Measurements from ENCODE around the gene RPL5. TPM values are rescaled to one million over a fixed set of nuclear protein-coding genes. Genes with fewer than 3 reads are reported as not detected.

The RPL5 gene
- total and polyA plus RNA-seq, 2 donors (not counting 1 experiment from before 2014, with no cell fraction given) = 1,104 to 1,477 TPM

GRCh38 chr1:92883297-92883696 is 51.5 kb downstream of the RPL5 start:
- CTCF ChIA-PET = interaction anchor here (0.9 to 4.2 kb wide), 5 partner anchors 11 to 111 kb away, joined by 3 to 22 read pairs (median 11); partner anchors contain the start of gene DIPK1A
- Mint-ChIP-seq H3K9me3 (ENCODE audit: insufficient read depth) (peaks cover 2% of the 10 kb centered on the region), H3K4me3 (peak overlapping the region; percentile 40), H3K4me1 (peaks cover 46% of the 10 kb centered on the region), H3K27ac (peak overlapping the region; percentile 83), H3K27me3 (no peaks in the 10 kb centered on the region)
- intact Hi-C loops (cut with micrococcal nuclease) = no loop called here
- H3K27ac ChIP-seq (ENCODE audit: low read length in 2 of 2) = peak overlapping the region; percentile 35 to 76
- H3K4me1 ChIP-seq (ENCODE audit: control insufficient read depth in 2 of 2, insufficient read depth in 2 of 2, low read length in 2 of 2) = peaks cover 20 to 21% of the 10 kb centered on the region in 2 donors
- POLR2A ChIA-PET = interaction anchor here (0.8 kb wide), 1 partner anchor 79 kb away, joined by 3 read pairs; no protein-coding TSS in a partner anchor
- TF ChIP-seq EZH2 (IDR thresholded peaks at IDR 0.05; ENCODE audit: borderline replicate concordance, insufficient read depth, low read depth, low read length, poor library complexity, severe bottlenecking) = no peak
- TF ChIP-seq CTCF (IDR thresholded peaks at IDR 0.05) = no peak
- no peak overlapping the region for H3K4me3 ChIP-seq (ENCODE audit: control extremely low read depth in 1 of 5, extremely low read depth in 1 of 5, insufficient read depth in 1 of 5, low read depth in 2 of 5, low read length in 4 of 5)
- H3K9ac ChIP-seq (ENCODE audit: low read length) = peak overlapping the region; percentile 8
- H3K9me3 ChIP-seq (ENCODE audit: control extremely low read depth in 1 of 3, control insufficient read depth in 2 of 3, insufficient read depth in 1 of 3, low read length in 2 of 3) = peaks cover 0 to 1% (median 0%) of the 10 kb centered on the region in 3 donors
- H3K27me3 ChIP-seq (replicated peaks in 1 of 4; ENCODE audit: control extremely low read depth in 1 of 4, control insufficient read depth in 3 of 4, insufficient read depth in 4 of 4, low read length in 3 of 4) = no peaks in the 10 kb centered on the region
- no peak overlapping the region for H2AFZ ChIP-seq (ENCODE audit: insufficient read depth, low read depth, low read length, poor library complexity, severe bottlenecking)
- peaks cover 73% of the 10 kb centered on the region for H3K79me2 ChIP-seq (ENCODE audit: control insufficient read depth, insufficient read depth, low read length)
- H4K20me1 ChIP-seq (ENCODE audit: control insufficient read depth, insufficient read depth, low read length, poor library complexity, severe bottlenecking) = peaks cover 36% of the 10 kb centered on the region
- DNase-seq (no peak), ATAC-seq (ENCODE audit: low read depth) (no peak)
- H3K4me2 ChIP-seq (replicated peaks; ENCODE audit: low read depth, low read length, poor library complexity, severe bottlenecking) = peak overlapping the region; percentile 45
- no peaks in the 10 kb centered on the region for H3K36me3 ChIP-seq (replicated peaks in 1 of 2; ENCODE audit: control extremely low read depth in 1 of 2, control insufficient read depth in 1 of 2, extremely low read depth in 1 of 2, insufficient read depth in 2 of 2, low read length in 1 of 2)

- no CpG with 5 or more reads among the region's 1 CpG for WGBS (ENCODE audit: insufficient coverage)
- peak overlapping the region; percentile 26 for H3K27ac Mint-ChIP-seq
- H3K27me3 ChIP-seq (replicated peaks in 1 of 4; ENCODE audit: control extremely low read depth in 1 of 4, control insufficient read depth in 3 of 4, insufficient read depth in 4 of 4, low read length in 3 of 4) = no peaks in the 10 kb centered on the region
- H3K4me2 ChIP-seq (replicated peaks; ENCODE audit: low read depth, low read length, poor library complexity, severe bottlenecking) = no peak overlapping the region
- peak overlapping the region in 1 of 2 donors; percentile 76 for H3K27ac ChIP-seq (ENCODE audit: low read length in 2 of 2)
- POLR2A ChIA-PET = no interaction called here
- H2AFZ ChIP-seq (ENCODE audit: insufficient read depth, low read depth, low read length, poor library complexity, severe bottlenecking) = no peak overlapping the region
- CTCF ChIA-PET = interaction anchor here (0.8 to 4.2 kb wide), 5 partner anchors 25 to 110 kb away, joined by 3 to 22 read pairs (median 11); partner anchors contain the start of gene DIPK1A
- no peak for TF ChIP-seq EZH2 (IDR thresholded peaks at IDR 0.05; ENCODE audit: borderline replicate concordance, insufficient read depth, low read depth, low read length, poor library complexity, severe bottlenecking)
- TF ChIP-seq CTCF (IDR thresholded peaks at IDR 0.05) = no peak
- DNase-seq (no peak), ATAC-seq (ENCODE audit: low read depth) (no peak)
- H3K4me1 Mint-ChIP-seq = peaks cover 54% of the 10 kb centered on the region
- H3K27me3 Mint-ChIP-seq = no peaks in the 10 kb centered on the region
- peaks cover 4% of the 10 kb centered on the region for H3K9me3 Mint-ChIP-seq (ENCODE audit: insufficient read depth)
- H3K36me3 ChIP-seq (replicated peaks in 1 of 2; ENCODE audit: control extremely low read depth in 1 of 2, control insufficient read depth in 1 of 2, extremely low read depth in 1 of 2, insufficient read depth in 2 of 2, low read length in 1 of 2) = no peaks in the 10 kb centered on the region
- no peak overlapping the region for H3K9ac ChIP-seq (ENCODE audit: low read length)
- peaks cover 35% of the 10 kb centered on the region for H4K20me1 ChIP-seq (ENCODE audit: control insufficient read depth, insufficient read depth, low read length, poor library complexity, severe bottlenecking)
- intact Hi-C loops (cut with micrococcal nuclease) = no loop called here
- H3K9me3 ChIP-seq (ENCODE audit: control extremely low read depth in 1 of 3, control insufficient read depth in 2 of 3, insufficient read depth in 1 of 3, low read length in 2 of 3) = peaks cover 0 to 1% (median 0%) of the 10 kb centered on the region in 3 donors
- peaks cover 75% of the 10 kb centered on the region for H3K79me2 ChIP-seq (ENCODE audit: control insufficient read depth, insufficient read depth, low read length)
- H3K4me1 ChIP-seq (ENCODE audit: control insufficient read depth in 2 of 2, insufficient read depth in 2 of 2, low read length in 2 of 2) = peaks cover 20 to 21% of the 10 kb centered on the region in 2 donors
- no peak overlapping the region for H3K4me3 Mint-ChIP-seq
- H3K4me3 ChIP-seq (ENCODE audit: control extremely low read depth in 1 of 5, extremely low read depth in 1 of 5, insufficient read depth in 1 of 5, low read depth in 2 of 5, low read length in 4 of 5) = no peak overlapping the region
Observed at GRCh38 chr1:92884195-92884594, 52.4 kb downstream of the RPL5 start.
